HG02571 (cell line): ENCODE results near the gene MXRA7.
"Not testable (repeated sequence)": the region's sequence is repeated elsewhere in the genome, so short reads cannot be mapped to it uniquely, and the experiment has no call there.

Experiments
- ATAC-seq: cut with Tn5 transposase; IDR thresholded peaks from one replicate; pipeline ENCODE4 v1.9.1; 2021; ENCODE audit warnings: mild to moderate bottlenecking, moderate library complexity; ENCODE audit not compliant: unreplicated experiment

Gene MXRA7

GRCh38 chr17:76716146-76716838, 5.5 kb upstream of the MXRA7 start:
- no peak for ATAC-seq

DNA sequence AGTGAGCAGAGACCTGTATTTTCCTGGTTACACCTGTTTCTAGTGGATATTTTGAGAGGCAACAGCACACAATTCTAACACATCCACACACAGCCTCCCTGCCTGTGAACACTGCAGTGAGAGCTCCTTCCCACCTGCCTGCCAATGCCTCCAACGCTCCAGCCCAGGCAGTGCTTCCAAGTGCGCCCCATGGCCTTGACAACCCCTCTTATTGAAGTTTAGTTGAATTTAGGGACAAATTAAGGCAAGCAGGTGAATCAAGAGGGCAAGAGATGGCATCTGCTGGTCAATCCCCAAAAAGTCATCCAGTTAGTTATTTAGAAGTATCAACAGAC, 4.7 kb upstream of the MXRA7 start:
- no peak for ATAC-seq

- ATAC-seq: no peak
Observed at GRCh38 chr17:76714822-76715495, 4.2 kb upstream of the MXRA7 start.

GRCh38 chr17:76714336-76714735, 3.6 kb upstream of the MXRA7 start:
- ATAC-seq: no peak

GRCh38 chr17:76713765-76714164, 3.0 kb upstream of the MXRA7 start:
- no peak for ATAC-seq

DNA sequence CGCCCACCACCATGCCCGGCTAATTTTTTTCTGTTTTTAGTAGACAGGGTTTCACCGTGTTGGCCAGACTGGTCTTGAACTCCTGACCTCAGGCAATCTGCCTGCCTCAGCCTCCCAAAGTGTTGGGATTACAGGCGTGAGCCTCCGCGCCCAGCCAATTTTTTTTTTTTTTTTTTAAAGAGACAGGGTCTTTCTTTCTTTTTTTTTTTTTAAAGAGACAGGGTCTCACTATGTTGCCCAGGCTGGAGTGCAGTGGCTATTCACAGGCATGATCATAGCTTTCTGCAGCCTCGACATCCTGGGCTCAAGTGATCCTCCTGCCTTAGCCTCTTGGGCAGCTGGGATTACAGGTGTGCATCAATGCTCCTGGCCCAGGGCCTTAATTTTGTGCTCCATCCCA, 1.6 kb upstream of the MXRA7 start:
- ATAC-seq: not testable (repeated sequence)

DNA sequence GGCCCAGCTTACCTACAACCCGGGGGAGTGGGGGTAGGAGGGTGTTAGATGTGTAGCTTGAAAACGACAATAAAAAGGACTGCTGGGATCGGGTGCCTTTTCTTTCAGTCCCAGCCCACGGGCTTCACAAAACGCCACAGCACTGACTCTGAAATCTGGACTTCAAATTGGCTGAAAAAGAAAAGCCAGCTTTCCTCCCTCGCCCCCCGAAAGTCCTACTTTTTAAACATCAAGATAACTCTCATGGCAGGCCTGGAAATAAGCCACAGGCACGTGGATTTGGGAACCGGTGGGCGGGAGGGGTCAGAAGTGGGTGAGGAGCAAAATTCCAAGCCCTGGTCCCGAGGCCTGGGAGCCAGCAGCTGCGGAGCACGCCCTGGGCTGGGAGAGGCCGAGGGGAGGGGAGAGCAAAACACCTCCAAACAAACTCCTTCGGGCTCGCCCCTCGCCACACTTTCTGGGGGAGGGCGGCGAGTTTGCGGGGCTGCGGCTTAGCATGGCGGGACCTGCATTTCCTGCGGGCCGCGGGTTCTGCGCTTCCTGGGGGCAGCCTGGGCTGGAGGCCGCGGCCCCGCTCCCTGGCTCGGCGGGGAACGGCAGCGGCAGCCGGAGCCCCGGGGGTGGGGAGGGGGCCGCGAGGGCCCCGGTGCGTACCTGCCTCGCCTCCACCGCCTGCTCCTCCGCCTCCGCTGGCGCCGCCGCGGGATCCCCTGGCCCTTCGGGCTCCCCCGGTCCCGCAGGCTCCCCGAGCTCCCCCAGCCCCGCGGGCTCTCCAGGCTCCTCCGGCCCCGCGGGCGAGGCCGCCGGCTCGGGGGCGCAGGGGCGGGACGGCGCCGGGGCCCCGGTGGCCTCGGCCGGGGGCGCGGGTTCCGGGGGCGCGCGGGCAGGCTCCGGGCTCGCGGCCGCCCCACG, 558 bp downstream of the MXRA7 start:
- ATAC-seq: not testable (repeated sequence)

DNA sequence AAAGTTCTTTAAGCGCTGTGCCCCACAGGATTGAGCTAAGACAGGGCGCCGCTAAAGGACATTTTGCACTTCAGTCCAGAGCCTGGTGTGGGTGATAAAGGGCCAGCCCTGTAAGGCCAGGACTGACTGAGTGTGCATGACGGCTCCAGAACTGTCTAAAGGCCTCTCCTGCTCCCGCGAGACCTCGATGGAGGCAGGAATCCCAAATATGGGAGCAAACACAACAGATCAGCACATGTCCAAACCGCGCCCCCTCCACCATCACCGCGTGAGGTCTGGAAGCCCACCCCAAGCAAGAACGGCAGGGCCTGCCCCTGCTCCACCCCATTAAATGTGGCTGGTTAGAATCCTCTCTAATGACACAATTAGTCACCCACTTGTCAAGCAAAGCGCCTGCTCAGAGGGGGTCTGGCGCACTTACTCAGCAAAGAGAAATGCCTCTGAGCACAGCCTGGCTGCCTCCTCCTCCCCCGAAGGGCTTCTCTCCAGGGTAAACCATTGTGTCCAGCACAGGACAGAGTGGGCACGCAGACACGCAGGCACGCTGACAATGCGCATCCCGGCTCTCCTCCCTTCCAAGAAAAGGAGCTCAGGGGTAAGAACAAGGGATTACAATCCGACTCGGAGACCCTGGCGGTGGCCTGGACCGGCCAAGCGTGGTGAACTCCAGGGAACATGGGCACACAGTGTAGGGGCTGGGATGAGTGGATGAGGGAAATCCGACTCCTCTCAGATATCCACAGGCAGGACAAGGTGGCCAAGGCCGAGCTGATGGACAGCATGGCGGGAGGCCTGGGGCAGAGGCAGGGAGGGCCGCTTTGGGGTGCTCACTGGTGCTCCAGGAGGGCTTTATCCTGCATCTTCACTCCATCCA, 1.5 kb downstream of the MXRA7 start:
- ATAC-seq: no peak

DNA sequence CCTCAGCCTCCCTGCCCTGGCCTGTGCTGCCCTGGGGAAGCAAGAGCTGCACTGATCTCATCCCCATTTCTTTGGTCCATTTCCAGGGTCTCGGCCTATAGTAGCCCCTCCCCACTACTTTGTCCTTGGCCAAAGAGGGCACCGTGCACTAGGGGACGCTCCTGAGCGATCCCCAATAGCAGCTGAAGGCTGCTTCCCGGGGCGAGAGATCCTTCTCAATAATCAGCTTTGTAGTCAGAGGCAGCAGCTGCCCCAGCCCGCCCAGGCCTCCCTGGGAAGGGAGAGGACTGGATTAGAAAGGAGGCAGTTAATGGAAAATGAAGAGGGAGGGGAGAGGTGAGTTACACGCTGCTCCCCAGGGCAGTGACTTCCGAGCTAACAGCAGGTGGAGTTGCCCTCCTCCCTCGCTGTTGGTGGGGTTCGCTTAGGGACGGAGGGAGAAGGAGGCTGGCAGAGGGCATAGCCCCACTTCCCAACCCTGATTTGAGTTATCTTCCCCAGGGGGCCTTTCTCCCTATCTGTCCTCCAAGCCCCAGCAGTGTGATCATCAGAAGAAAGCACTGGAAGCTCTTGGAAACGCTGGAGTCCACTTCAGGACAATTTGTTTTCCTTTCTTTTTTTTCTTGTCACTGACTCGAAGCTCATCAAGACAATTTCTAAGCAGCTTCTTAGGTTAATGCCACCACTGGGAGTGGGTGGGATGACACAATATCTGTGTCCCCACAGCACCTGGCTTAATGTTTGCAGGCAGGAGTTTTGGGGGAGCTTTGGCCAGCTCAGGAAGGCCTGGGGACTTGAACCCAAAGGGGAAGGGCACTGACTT, 2.6 kb downstream of the MXRA7 start:
- no peak for ATAC-seq

DNA sequence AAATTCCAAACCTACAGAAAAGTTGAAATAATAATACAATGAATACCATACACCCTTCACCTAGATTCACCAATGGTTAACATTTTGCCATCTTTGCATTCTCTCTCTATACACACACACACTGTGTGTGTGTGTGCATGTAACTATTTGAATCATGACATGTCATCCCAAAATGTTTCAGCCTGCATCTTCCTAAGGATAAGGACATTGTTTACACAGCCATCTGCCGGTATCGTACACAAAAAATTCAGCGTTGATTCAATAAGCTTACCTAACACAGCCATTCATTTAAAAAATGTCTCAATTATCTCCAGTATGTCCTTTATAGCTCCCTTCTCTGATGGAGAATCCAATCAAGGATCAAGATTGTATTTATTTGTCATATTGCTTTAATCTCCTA, 3.9 kb downstream of the MXRA7 start:
- ATAC-seq: no peak

DNA sequence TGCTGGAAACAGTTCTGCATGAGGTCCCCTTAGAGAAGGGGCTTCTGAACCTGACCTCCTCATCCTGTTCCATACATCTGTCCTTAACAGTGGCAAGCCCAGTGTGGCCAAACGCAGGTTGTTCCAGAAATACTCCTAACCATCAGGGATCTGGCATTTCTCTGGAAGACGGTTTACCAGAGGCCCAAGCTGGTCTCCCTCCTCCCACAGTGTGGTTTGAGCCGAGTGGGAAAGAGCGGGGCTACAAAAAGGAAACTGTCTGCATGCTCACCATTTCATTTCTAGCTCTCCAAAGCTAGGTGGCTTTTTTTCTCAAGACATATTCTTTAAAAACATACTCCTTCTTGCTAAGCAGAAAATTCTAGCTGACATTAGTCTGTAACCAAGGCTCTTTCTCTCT, 6.0 kb downstream of the MXRA7 start:
- ATAC-seq: no peak

DNA sequence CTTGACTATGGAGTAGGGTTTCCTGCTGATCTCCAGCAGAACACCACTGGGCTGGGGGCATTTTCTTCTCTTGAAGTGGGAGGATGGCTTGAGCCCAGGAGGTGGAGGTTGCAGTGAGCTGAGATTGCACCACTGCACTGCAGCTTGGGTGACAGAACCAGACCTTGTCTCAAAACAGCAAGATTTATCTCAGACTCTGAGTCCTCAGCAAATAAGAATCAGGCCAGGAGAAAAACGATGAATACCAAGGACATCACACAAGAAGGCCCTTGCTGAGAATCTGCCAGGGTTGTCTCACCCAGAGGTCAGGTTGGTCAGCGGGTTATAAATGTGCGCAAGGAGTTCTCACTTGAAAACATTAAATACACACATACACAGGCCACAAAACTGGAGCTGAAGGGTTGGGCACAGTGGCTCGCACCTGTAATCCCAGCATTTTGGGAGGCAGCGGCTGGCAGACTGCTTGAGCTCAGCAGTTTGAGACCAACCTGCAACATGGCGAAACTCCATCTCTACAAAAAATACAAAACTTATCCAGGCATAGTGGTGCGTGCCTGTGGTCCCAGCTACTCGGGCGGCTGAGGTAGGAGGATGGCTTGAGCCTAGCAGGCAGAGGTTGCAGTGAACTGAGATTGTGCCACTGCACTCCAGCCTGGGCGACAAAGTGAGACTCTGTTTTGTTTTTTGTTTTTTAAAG, 7.7 kb downstream of the MXRA7 start:
- ATAC-seq: no peak

DNA sequence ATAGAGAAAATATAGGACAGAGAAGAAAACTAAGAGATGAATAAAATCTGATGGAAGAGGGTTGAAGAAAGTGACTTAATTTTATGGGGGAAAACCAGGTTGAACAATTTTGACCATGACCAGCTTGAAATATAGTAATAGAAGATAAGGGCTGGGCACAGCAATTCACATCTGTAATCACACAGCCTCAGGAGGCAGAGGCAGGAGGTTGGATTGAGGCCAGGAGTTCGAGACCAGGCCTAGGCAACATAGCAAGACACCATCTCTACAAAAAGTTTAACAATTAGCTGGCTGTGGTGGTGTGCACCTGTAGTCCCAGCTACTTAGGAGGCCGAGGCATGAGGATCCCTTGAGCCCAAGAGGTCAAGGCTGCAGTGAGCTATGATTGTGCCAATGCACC, 8.7 kb downstream of the MXRA7 start:
- no peak for ATAC-seq

GRCh38 chr17:76701471-76701967, 9.2 kb downstream of the MXRA7 start:
- no peak for ATAC-seq

- ATAC-seq: no peak
Observed at GRCh38 chr17:76700617-76701470, 9.9 kb downstream of the MXRA7 start.

GRCh38 chr17:76700270-76700616, 10.5 kb downstream of the MXRA7 start:
- ATAC-seq: no peak

- not testable (repeated sequence) for ATAC-seq
Observed at GRCh38 chr17:76698466-76698977, 12.2 kb downstream of the MXRA7 start.
